ENCODE measurements around the gene GAST. TPM values are rescaled to one million over a fixed set of nuclear protein-coding genes. Genes with fewer than 3 reads are reported as not detected.

The GAST gene
- total and polyA plus RNA-seq, 9 of the 15 experiments (the other 6 are each of a cell fraction or from before 2014, with no cell fraction given) = not detected

DNA sequence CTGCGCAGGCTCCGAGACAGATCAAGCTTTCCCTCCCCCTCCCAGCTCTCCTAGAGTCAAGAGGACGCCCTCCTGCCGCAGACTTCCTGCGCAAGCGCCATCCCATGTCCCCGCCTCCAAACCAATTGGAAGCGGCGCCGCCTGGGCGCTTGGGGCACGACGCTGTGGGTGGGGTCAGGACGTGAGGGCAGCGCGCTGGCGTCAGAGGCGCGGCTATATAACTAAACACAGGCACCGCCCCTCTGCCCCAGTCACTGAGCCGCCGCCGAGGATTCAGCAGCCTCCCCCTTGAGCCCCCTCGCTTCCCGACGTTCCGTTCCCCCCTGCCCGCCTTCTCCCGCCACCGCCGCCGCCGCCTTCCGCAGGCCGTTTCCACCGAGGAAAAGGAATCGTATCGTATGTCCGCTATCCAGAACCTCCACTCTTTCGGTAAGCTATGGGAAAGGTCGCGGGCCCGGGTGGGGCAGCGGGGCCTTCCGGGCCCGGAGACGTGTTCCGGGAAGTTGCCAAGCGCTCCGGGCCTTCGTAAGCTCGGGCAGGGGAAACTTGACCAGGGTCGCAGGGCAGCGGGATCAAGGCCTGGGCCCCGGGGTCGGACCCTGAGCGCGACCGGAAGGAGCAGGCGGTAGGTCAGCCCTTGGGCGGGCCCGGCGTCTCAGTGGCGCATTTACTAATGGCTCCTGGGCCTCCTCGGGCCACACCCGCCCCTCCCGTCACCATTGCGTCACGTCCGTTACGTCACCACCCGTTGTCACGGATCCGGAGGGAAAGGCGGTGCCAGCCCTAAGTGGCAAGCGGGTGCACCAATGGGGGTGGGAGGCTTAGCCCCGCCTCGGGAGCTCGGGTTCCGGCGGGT, 23.3 kb upstream of the GAST start, which contains the start of gene EIF1 (continued):
- TF ChIP-seq SMC3 (conservative IDR thresholded peaks at IDR 0.05; ENCODE audit: insufficient read depth, low read depth, low read length) (no peak), HNRNPH1 (optimal IDR thresholded peaks at IDR 0.05; ENCODE audit: low read depth, low read length) (peak; percentile 79), RFX7 (CRISPR knock-in tag; IDR thresholded peaks at IDR 0.05) (no peak; the same call in 1 of the 2 replicates), ZKSCAN1 (IDR thresholded peaks at IDR 0.05; ENCODE audit: low read depth, low read length) (no peak; the same call in 1 of the 2 replicates), EWSR1 (IDR thresholded peaks at IDR 0.05; ENCODE audit: borderline replicate concordance, low read depth, partially characterized antibody) (no peak), HBP1 (CRISPR knock-in tag; IDR thresholded peaks at IDR 0.05) (peak; percentile 93), POLR2AphosphoS5 (IDR thresholded peaks at IDR 0.05; ENCODE audit: control insufficient read depth, insufficient read depth, low read depth, low read length) (peak; percentile 96), ZNF165 (CRISPR knock-in tag; IDR thresholded peaks at IDR 0.05; ENCODE audit: borderline replicate concordance) (peak; percentile 83; the same call in 1 of the 2 replicates), TAF7 (tag; IDR thresholded peaks at IDR 0.05) (peak; percentile 98), U2AF1 (optimal IDR thresholded peaks at IDR 0.05; ENCODE audit: low read depth, low read length) (peak; percentile 98), BRF1 (IDR thresholded peaks at IDR 0.05; ENCODE audit: borderline replicate concordance, extremely low read depth, insufficient read length) (no peak), IRF2 (CRISPR knock-in tag; IDR thresholded peaks at IDR 0.05) (no peak)
- TF ChIP-seq, protein P1, sequence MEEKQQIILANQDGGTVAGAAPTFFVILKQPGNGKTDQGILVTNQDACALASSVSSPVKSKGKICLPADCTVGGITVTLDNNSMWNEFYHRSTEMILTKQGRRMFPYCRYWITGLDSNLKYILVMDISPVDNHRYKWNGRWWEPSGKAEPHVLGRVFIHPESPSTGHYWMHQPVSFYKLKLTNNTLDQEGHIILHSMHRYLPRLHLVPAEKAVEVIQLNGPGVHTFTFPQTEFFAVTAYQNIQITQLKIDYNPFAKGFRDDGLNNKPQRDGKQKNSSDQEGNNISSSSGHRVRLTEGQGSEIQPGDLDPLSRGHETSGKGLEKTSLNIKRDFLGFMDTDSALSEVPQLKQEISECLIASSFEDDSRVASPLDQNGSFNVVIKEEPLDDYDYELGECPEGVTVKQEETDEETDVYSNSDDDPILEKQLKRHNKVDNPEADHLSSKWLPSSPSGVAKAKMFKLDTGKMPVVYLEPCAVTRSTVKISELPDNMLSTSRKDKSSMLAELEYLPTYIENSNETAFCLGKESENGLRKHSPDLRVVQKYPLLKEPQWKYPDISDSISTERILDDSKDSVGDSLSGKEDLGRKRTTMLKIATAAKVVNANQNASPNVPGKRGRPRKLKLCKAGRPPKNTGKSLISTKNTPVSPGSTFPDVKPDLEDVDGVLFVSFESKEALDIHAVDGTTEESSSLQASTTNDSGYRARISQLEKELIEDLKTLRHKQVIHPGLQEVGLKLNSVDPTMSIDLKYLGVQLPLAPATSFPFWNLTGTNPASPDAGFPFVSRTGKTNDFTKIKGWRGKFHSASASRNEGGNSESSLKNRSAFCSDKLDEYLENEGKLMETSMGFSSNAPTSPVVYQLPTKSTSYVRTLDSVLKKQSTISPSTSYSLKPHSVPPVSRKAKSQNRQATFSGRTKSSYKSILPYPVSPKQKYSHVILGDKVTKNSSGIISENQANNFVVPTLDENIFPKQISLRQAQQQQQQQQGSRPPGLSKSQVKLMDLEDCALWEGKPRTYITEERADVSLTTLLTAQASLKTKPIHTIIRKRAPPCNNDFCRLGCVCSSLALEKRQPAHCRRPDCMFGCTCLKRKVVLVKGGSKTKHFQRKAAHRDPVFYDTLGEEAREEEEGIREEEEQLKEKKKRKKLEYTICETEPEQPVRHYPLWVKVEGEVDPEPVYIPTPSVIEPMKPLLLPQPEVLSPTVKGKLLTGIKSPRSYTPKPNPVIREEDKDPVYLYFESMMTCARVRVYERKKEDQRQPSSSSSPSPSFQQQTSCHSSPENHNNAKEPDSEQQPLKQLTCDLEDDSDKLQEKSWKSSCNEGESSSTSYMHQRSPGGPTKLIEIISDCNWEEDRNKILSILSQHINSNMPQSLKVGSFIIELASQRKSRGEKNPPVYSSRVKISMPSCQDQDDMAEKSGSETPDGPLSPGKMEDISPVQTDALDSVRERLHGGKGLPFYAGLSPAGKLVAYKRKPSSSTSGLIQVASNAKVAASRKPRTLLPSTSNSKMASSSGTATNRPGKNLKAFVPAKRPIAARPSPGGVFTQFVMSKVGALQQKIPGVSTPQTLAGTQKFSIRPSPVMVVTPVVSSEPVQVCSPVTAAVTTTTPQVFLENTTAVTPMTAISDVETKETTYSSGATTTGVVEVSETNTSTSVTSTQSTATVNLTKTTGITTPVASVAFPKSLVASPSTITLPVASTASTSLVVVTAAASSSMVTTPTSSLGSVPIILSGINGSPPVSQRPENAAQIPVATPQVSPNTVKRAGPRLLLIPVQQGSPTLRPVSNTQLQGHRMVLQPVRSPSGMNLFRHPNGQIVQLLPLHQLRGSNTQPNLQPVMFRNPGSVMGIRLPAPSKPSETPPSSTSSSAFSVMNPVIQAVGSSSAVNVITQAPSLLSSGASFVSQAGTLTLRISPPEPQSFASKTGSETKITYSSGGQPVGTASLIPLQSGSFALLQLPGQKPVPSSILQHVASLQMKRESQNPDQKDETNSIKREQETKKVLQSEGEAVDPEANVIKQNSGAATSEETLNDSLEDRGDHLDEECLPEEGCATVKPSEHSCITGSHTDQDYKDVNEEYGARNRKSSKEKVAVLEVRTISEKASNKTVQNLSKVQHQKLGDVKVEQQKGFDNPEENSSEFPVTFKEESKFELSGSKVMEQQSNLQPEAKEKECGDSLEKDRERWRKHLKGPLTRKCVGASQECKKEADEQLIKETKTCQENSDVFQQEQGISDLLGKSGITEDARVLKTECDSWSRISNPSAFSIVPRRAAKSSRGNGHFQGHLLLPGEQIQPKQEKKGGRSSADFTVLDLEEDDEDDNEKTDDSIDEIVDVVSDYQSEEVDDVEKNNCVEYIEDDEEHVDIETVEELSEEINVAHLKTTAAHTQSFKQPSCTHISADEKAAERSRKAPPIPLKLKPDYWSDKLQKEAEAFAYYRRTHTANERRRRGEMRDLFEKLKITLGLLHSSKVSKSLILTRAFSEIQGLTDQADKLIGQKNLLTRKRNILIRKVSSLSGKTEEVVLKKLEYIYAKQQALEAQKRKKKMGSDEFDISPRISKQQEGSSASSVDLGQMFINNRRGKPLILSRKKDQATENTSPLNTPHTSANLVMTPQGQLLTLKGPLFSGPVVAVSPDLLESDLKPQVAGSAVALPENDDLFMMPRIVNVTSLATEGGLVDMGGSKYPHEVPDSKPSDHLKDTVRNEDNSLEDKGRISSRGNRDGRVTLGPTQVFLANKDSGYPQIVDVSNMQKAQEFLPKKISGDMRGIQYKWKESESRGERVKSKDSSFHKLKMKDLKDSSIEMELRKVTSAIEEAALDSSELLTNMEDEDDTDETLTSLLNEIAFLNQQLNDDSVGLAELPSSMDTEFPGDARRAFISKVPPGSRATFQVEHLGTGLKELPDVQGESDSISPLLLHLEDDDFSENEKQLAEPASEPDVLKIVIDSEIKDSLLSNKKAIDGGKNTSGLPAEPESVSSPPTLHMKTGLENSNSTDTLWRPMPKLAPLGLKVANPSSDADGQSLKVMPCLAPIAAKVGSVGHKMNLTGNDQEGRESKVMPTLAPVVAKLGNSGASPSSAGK (IDR thresholded peaks at IDR 0.05) = no peak; the same call in 1 of the 2 replicates
- TF ChIP-seq, protein P2, sequence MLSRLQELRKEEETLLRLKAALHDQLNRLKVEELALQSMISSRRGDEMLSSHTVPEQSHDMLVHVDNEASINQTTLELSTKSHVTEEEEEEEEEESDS (CRISPR knock-in tag; IDR thresholded peaks at IDR 0.05) = no peak
